H1 (cell line): Measurements from ENCODE around the gene PSMD13. TPM values are rescaled to one million over a fixed set of nuclear protein-coding genes. Genes with fewer than 3 reads are reported as not detected.

Experiments used
- CTCF ChIA-PET: fragments of 300-600 bp; sonication (Branson Sonifier 250); formaldehyde crosslinking; loops from one replicate; lab custom pipeline; 2021; ENCODE audit not compliant: partially characterized antibody; lab: Charles Lee
- POLR2A ChIA-PET: fragments of 300-600 bp; sonication (Branson Sonifier 250); formaldehyde crosslinking; loops from one replicate; lab custom pipeline; 2021; ENCODE audit warnings: inconsistent platforms; ENCODE audit not compliant: partially characterized antibody; lab: Charles Lee
- DNase-seq, 2 experiments: peaks; one replicate each; pipeline versions ENCODE4 v3.0.0 to v3.0.0-alpha.2; 2010 to 2022; ENCODE audit warnings: low spot score in 2 of 2, low read depth in 1 of 2, mixed read lengths in 1 of 2
- FAIRE-seq: peaks from 2 replicates; lab custom pipeline; 2011; peaks lifted over from hg19 to GRCh38; lab: Jason Lieb, UNC
- H2AFZ ChIP-seq: 2 replicates; pipeline ENCODE4 v1.8.1; 2012; ENCODE audit warnings: low read length, inconsistent platforms
- H2AK5ac ChIP-seq: 2 replicates; pipeline ENCODE4 v1.6.1; 2013; ENCODE audit warnings: low read depth, low read length
- H2BK120ac ChIP-seq: replicated peaks from 2 replicates; pipeline ENCODE3; 2013; ENCODE audit warnings: low read depth, low read length, inconsistent platforms
- H2BK12ac ChIP-seq: 2 replicates; pipeline ENCODE4 v1.6.1; 2013; ENCODE audit warnings: low read depth, low read length
- H2BK15ac ChIP-seq: 2 replicates; pipeline ENCODE4 v1.6.1; 2013; ENCODE audit warnings: low read length
- H2BK20ac ChIP-seq: 2 replicates; pipeline ENCODE4 v1.6.1; 2013; ENCODE audit warnings: low read length
- H2BK5ac ChIP-seq: 2 replicates; pipeline ENCODE4 v1.6.1; 2013; ENCODE audit warnings: low read depth, low read length
- H3K14ac ChIP-seq: 2 replicates; pipeline ENCODE4 v1.6.1; 2013; ENCODE audit warnings: inconsistent platforms; ENCODE audit not compliant: insufficient read length
- H3K18ac ChIP-seq: 2 replicates; pipeline ENCODE4 v1.6.1; 2013; ENCODE audit warnings: low read length; ENCODE audit errors: extremely low read depth
- H3K23ac ChIP-seq: 2 replicates; pipeline ENCODE4 v1.6.1; 2013; ENCODE audit warnings: inconsistent platforms; ENCODE audit not compliant: insufficient read length
- H3K23me2 ChIP-seq: 2 replicates; pipeline ENCODE4 v1.6.1; 2013; ENCODE audit warnings: low read depth, low read length
- H3K27ac ChIP-seq: 2 replicates; pipeline ENCODE4 v1.6.1; 2011; ENCODE audit warnings: low read depth, low read length, inconsistent platforms
- H3K27me3 ChIP-seq, 4 experiments: replicated peaks in 1 of 4; 1 replicate in 1 of 4; 2 replicates in 3 of 4; pipeline versions ENCODE4 v1.6.1 to v1.8.1; 2011 to 2013; ENCODE audit warnings: low read length in 3 of 4, mild to moderate bottlenecking in 3 of 4, inconsistent platforms in 2 of 4, mixed read lengths in 2 of 4, moderate library complexity in 1 of 4; ENCODE audit not compliant: control insufficient read depth in 3 of 4, insufficient read depth in 3 of 4; ENCODE audit errors: extremely low read depth in 1 of 4
- H3K36me3 ChIP-seq, 4 experiments: 2 replicates each; pipeline versions ENCODE4 v1.6.1 to v1.8.1; 2011 to 2013; ENCODE audit warnings: mild to moderate bottlenecking in 4 of 4, low read length in 3 of 4, moderate library complexity in 2 of 4, control low read depth in 1 of 4, inconsistent platforms in 1 of 4; ENCODE audit not compliant: insufficient read depth in 4 of 4, control insufficient read depth in 2 of 4
- H3K4ac ChIP-seq: replicated peaks from 2 replicates; pipeline ENCODE3; 2013; ENCODE audit warnings: low read length, low read depth, mixed read lengths, inconsistent platforms; ENCODE audit not compliant: insufficient read length
- H3K4me1 ChIP-seq, 4 experiments: replicated peaks in 1 of 4; 1 replicate in 1 of 4; 2 replicates in 3 of 4; pipeline versions ENCODE4 v1.6.1 to v1.8.1; 2011 to 2013; ENCODE audit warnings: low read length in 3 of 4, inconsistent platforms in 2 of 4, mixed read lengths in 1 of 4; ENCODE audit not compliant: insufficient read depth in 4 of 4, control insufficient read depth in 3 of 4
- H3K4me2 ChIP-seq, 2 experiments: 2 replicates each; pipeline versions ENCODE4 v1.6.1 to v1.8.1; 2011 to 2013; ENCODE audit warnings: low read depth in 2 of 2, low read length in 2 of 2, control low read depth in 1 of 2, inconsistent platforms in 1 of 2, mild to moderate bottlenecking in 1 of 2; ENCODE audit not compliant: insufficient read depth in 1 of 2
- H3K4me3 ChIP-seq, 4 experiments: fragments of 200-600, 300-600 bp in 1 of 4; sonication (generic), shearing (Covaris generic), sonication (Bioruptor Twin) in 1 of 4; 2 replicates each; pipeline versions ENCODE4 v1.5.1 to v1.8.1; 2011 to 2016; ENCODE audit warnings: low read length in 4 of 4, low read depth in 3 of 4, control low read depth in 2 of 4, inconsistent platforms in 2 of 4, mild to moderate bottlenecking in 2 of 4, mixed read lengths in 1 of 4, moderate library complexity in 1 of 4; ENCODE audit not compliant: insufficient read depth in 2 of 4; ENCODE audit errors: extremely low read depth in 1 of 4
- H3K56ac ChIP-seq: replicated peaks from 2 replicates; pipeline ENCODE3; 2013; ENCODE audit warnings: low read depth, mild to moderate bottlenecking, mixed read lengths, low read length, inconsistent platforms; ENCODE audit not compliant: insufficient read length
- H3K79me1 ChIP-seq: 2 replicates; pipeline ENCODE4 v1.6.1; 2013; ENCODE audit warnings: low read depth, low read length, control low read depth
- H3K79me2 ChIP-seq, 2 experiments: 2 replicates each; pipeline versions ENCODE4 v1.6.1 to v1.8.1; 2012 to 2013; ENCODE audit warnings: low read length in 2 of 2, mild to moderate bottlenecking in 2 of 2, inconsistent platforms in 1 of 2; ENCODE audit not compliant: insufficient read depth in 2 of 2, control insufficient read depth in 1 of 2
- H3K9ac ChIP-seq, 4 experiments: replicated peaks in 1 of 4; 1 replicate in 1 of 4; 2 replicates in 3 of 4; pipeline versions ENCODE4 v1.6.1 to v1.8.1; 2011 to 2013; ENCODE audit warnings: low read depth in 3 of 4, low read length in 3 of 4, control low read depth in 2 of 4, mild to moderate bottlenecking in 2 of 4, moderate library complexity in 2 of 4, inconsistent platforms in 1 of 4; ENCODE audit errors: extremely low read depth in 1 of 4
- H3K9me3 ChIP-seq, 2 experiments: 2 replicates each; pipeline versions ENCODE4 v1.6.1 to v1.8.1; 2012 to 2013; ENCODE audit warnings: mild to moderate bottlenecking in 2 of 2, moderate library complexity in 2 of 2, control low read depth in 1 of 2, inconsistent platforms in 1 of 2, low read depth in 1 of 2, low read length in 1 of 2, mixed read lengths in 1 of 2; ENCODE audit not compliant: insufficient read depth in 2 of 2
- H4K20me1 ChIP-seq, 2 experiments: replicated peaks in 1 of 2; 2 replicates each; pipeline versions ENCODE3 to v1.8.1; 2011 to 2013; ENCODE audit warnings: inconsistent platforms in 2 of 2, low read length in 2 of 2, mild to moderate bottlenecking in 1 of 2; ENCODE audit not compliant: insufficient read depth in 2 of 2, control insufficient read depth in 1 of 2
- H4K5ac ChIP-seq: 2 replicates; pipeline ENCODE4 v1.6.1; 2013; ENCODE audit warnings: low read length, low read depth, mixed read lengths, inconsistent platforms; ENCODE audit not compliant: insufficient read length
- H4K8ac ChIP-seq: 2 replicates; pipeline ENCODE4 v1.8.0; 2013; ENCODE audit warnings: mild to moderate bottlenecking, moderate library complexity, low read length, inconsistent platforms; ENCODE audit not compliant: insufficient read depth; ENCODE audit errors: extremely low read depth
- H4K91ac ChIP-seq: replicated peaks from 2 replicates; pipeline ENCODE3; 2013; ENCODE audit warnings: low read length, mixed read lengths, inconsistent platforms; ENCODE audit not compliant: insufficient read length
- ASH2L ChIP-seq: fragments of 200-600, 300-600 bp; sonication (generic); IDR thresholded peaks from one replicate; pipeline ENCODE4 v1.7.1; 2017; ENCODE audit warnings: low read length
- CREB1 ChIP-seq: IDR thresholded peaks from 2 replicates; pipeline ENCODE4 v1.6.1; 2012; ENCODE audit warnings: inconsistent platforms
- RFX5 ChIP-seq: IDR thresholded peaks from 2 replicates; pipeline ENCODE4 v1.6.1; 2011; ENCODE audit warnings: low read depth, low read length, improper control_type of control experiment, borderline replicate concordance
- TAF7 ChIP-seq: optimal IDR thresholded peaks from 2 replicates; pipeline ENCODE3; 2011; ENCODE audit warnings: low read depth, mild to moderate bottlenecking, inconsistent platforms, low read length, moderate library complexity, borderline replicate concordance
- WGBS, 2 experiments: shearing (Covaris generic) in 1 of 2; methylation state at CpG; one replicate each; pipeline versions ENCODE4 v1.1.6 to v1.1.7; 2013 to 2015; ENCODE audit warnings: low lambda C conversion rate in 2 of 2, mixed read lengths in 2 of 2, inconsistent platforms in 1 of 2, low coverage in 1 of 2, missing lambda C conversion rate in 1 of 2; ENCODE audit not compliant: insufficient replicate concordance in 2 of 2, insufficient coverage in 1 of 2, insufficient read length in 1 of 2; ENCODE audit errors: extremely low coverage in 1 of 2, missing lambda C conversion rate in 1 of 2; 5-methylcytosine and 5-hydroxymethylcytosine counted together
- polyA plus RNA-seq, 7 experiments: library from polyadenylated mRNA; depleted of rRNA in 3 of 7; stranded (reverse) in 5 of 7; unstranded in 2 of 7; fragments of >200 nt in 5 of 7; fragments of 200-250 nt in 2 of 7; gene quantifications; 1 replicate in 5 of 7; 2 replicates in 1 of 7; 4 replicates in 1 of 7; pipeline versions ENCODE4 v1.2.1 to v1.2.3, GENCODE V29; 2011 to 2013; ENCODE audit warnings: missing spikeins in 2 of 7, mixed read lengths in 2 of 7
- total RNA-seq: library from RNA; stranded (reverse); fragmentation: NEBNext Ultra II Directional; extraction: Animal tissue kit (Norgen Biotek cat#: 25700); gene quantifications from 2 replicates; pipeline ENCODE4 v1.2.1, GENCODE V29; 2021

Gene PSMD13
- total and polyA plus RNA-seq, 2 of the 8 experiments (the other 6 are each of a cell fraction or from before 2014, with no cell fraction given), result 121 to 141 TPM

- no peak overlapping the region for H3K23ac ChIP-seq
- H3K23me2 ChIP-seq, result peaks cover 6% of the 10 kb centered on the region; the same call in 1 of the 2 replicates
- H3K18ac ChIP-seq, result no peak overlapping the region
- H3K27me3 ChIP-seq, result no peaks in the 10 kb centered on the region
- H2BK120ac ChIP-seq, result no peak overlapping the region
- no peaks in the 10 kb centered on the region for H3K79me2 ChIP-seq
- no peaks in the 10 kb centered on the region for H3K79me1 ChIP-seq
- POLR2A ChIA-PET, result interaction anchor here (1.3 to 2.3 kb wide), 3 partner anchors 10 to 98 kb away, joined by 3 to 6 read pairs (median 4); partner anchors contain the start of gene IFITM5
- no peak overlapping the region for H3K4me3 ChIP-seq
- H3K4me1 ChIP-seq, result no peaks in the 10 kb centered on the region
- no peak overlapping the region for H2BK5ac ChIP-seq
- H3K9ac ChIP-seq, result no peak overlapping the region
- H4K8ac ChIP-seq, result no peak overlapping the region
- H4K20me1 ChIP-seq, result no peaks in the 10 kb centered on the region
- H2BK12ac ChIP-seq, result no peak overlapping the region
- CTCF ChIA-PET, result interaction anchor here (0.7 to 2.3 kb wide), 3 partner anchors 10 to 25 kb away, joined by 3 to 7 read pairs (median 3); no protein-coding TSS in a partner anchor
- 0 out of 2 replicates have a peak overlapping the region, but pooled peaks have one; percentile 61 for H2BK15ac ChIP-seq
- no peak overlapping the region for H4K5ac ChIP-seq
- DNase-seq (no peak), FAIRE-seq (no peak)
- H3K36me3 ChIP-seq, result peaks cover 3 to 15% (median 7%) of the 10 kb centered on the region in 4 experiments; a peak in 5 of 8 replicates
- H2AFZ ChIP-seq, result no peak overlapping the region
- no peak overlapping the region for H3K27ac ChIP-seq
- no peak overlapping the region for H4K91ac ChIP-seq
- H2AK5ac ChIP-seq, result no peak overlapping the region
- no peak for TF ChIP-seq CREB1
- no peak for TF ChIP-seq RFX5
- no peak for TF ChIP-seq ASH2L
- no peak for TF ChIP-seq TAF7
- whole genome bisulfite sequencing, 2 experiments, result 90% methylated on average over 12 of the region's 14 CpGs; no CpG with 5 or more reads in 1 of the 2 experiments
- no peak overlapping the region for H3K4ac ChIP-seq
- H3K14ac ChIP-seq, result no peak overlapping the region
- H3K4me2 ChIP-seq, result no peak overlapping the region
- H3K56ac ChIP-seq, result no peak overlapping the region
- H3K9me3 ChIP-seq, result no peaks in the 10 kb centered on the region
- no peak overlapping the region for H2BK20ac ChIP-seq
Observed at GRCh38 chr11:256952-257737, 20.4 kb downstream of the PSMD13 start.
